WTC11 (cell line): ENCODE measurements around the gene KLHDC8A.

Experiments
- FOXJ3 ChIP-seq: sonication (generic); formaldehyde crosslinking; IDR thresholded peaks from 2 replicates; pipeline ENCODE4 v1.9.0; 2021; ENCODE audit warnings: missing genetic modification reagents, mild to moderate bottlenecking, borderline replicate concordance
- NR2C2 ChIP-seq: sonication (generic); formaldehyde crosslinking; IDR thresholded peaks from 2 replicates; pipeline ENCODE4 v1.8.0; 2022; ENCODE audit warnings: mild to moderate bottlenecking, missing genetic modification reagents
- NR3C1 ChIP-seq: sonication (generic); formaldehyde crosslinking; conservative IDR thresholded peaks from 2 replicates; pipeline ENCODE4 v1.8.1; 2023; ENCODE audit warnings: low read depth, mild to moderate bottlenecking, missing genetic modification reagents
- RELA ChIP-seq: sonication (generic); formaldehyde crosslinking; IDR thresholded peaks from 2 replicates; pipeline ENCODE4 v1.8.1; 2022; ENCODE audit warnings: missing genetic modification reagents, mild to moderate bottlenecking, borderline replicate concordance
- SMAD3 ChIP-seq: sonication (generic); formaldehyde crosslinking; IDR thresholded peaks from 2 replicates; pipeline ENCODE4 v1.8.0; 2022; ENCODE audit warnings: missing genetic modification reagents, mild to moderate bottlenecking, borderline replicate concordance
- SP1 ChIP-seq: sonication (generic); formaldehyde crosslinking; conservative IDR thresholded peaks from 2 replicates; pipeline ENCODE4 v1.8.1; 2022; ENCODE audit warnings: missing genetic modification reagents
- ZNF317 ChIP-seq: sonication (generic); formaldehyde crosslinking; IDR thresholded peaks from 2 replicates; pipeline ENCODE4 v1.8.1; 2023; ENCODE audit warnings: low read depth, mild to moderate bottlenecking, moderate library complexity, missing genetic modification reagents, borderline replicate concordance
- TF ChIP-seq, protein P1 (sequence below): fragments of 200-600 bp; IDR thresholded peaks from 2 replicates; pipeline ENCODE4 v1.8.0; 2022; ENCODE audit warnings: antibody characterized with exemption
- TF ChIP-seq, protein P2 (sequence below): sonication (generic); formaldehyde crosslinking; IDR thresholded peaks from 2 replicates; pipeline ENCODE4 v1.8.0; 2022; ENCODE audit warnings: mild to moderate bottlenecking, missing genetic modification reagents
- TF ChIP-seq, protein P3 (sequence below): sonication (generic); formaldehyde crosslinking; IDR thresholded peaks from 2 replicates; pipeline ENCODE4 v1.8.1; 2023; ENCODE audit warnings: mild to moderate bottlenecking, missing genetic modification reagents, moderate library complexity
- TF ChIP-seq, protein P4 (sequence below): sonication (generic); formaldehyde crosslinking; IDR thresholded peaks from 2 replicates; pipeline ENCODE4 v1.8.0; 2022; ENCODE audit warnings: mild to moderate bottlenecking, missing genetic modification reagents
- TF ChIP-seq, protein P5 (sequence below): sonication (generic); formaldehyde crosslinking; IDR thresholded peaks from 2 replicates; pipeline ENCODE4 v1.8.1; 2023; ENCODE audit warnings: mild to moderate bottlenecking, moderate library complexity, missing genetic modification reagents
- TF ChIP-seq, protein P6 (sequence below): sonication (generic); formaldehyde crosslinking; IDR thresholded peaks from 2 replicates; pipeline ENCODE4 v1.8.1; 2022; ENCODE audit warnings: missing genetic modification reagents, borderline replicate concordance

DNA sequence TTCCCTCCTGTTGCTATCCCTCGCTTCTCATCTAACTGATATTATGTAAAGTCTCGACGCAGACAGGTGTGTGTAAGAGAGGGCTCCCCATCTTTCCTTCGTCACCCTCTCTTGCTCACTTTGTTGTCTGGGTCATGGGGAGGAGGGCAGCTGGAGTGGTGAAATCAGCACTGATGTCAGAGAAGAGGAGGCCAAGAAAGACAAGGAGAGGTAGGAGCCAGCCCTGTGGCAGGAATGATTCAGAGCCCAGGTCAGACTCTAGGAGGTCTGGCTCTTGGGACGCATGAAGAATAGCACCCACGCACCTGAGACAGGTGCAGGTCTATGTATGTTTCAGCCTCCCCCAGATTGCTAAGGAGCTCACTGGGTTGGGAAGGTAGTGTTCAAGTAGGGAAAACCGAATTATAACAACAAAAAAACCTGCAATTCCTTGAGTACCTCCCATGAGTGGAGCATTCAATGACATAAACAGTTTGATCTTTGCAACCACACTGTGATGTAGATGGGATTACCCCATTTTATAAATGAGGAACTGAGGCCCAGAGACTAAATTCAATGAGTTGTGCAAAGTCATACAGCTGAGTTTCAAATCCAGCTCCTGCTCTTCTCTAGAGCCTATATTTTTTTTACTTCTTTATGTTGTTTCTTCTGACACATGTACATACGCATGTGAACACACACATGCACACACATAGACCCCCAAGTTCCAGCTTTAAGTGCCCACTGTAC is 45.6 kb downstream of the KLHDC8A start:
- no peak for TF ChIP-seq FOXJ3 (CRISPR knock-in tag)
- no peak for TF ChIP-seq ZNF317 (CRISPR knock-in tag)
- TF ChIP-seq NR2C2 (CRISPR knock-in tag) = no peak
- TF ChIP-seq, protein P1, sequence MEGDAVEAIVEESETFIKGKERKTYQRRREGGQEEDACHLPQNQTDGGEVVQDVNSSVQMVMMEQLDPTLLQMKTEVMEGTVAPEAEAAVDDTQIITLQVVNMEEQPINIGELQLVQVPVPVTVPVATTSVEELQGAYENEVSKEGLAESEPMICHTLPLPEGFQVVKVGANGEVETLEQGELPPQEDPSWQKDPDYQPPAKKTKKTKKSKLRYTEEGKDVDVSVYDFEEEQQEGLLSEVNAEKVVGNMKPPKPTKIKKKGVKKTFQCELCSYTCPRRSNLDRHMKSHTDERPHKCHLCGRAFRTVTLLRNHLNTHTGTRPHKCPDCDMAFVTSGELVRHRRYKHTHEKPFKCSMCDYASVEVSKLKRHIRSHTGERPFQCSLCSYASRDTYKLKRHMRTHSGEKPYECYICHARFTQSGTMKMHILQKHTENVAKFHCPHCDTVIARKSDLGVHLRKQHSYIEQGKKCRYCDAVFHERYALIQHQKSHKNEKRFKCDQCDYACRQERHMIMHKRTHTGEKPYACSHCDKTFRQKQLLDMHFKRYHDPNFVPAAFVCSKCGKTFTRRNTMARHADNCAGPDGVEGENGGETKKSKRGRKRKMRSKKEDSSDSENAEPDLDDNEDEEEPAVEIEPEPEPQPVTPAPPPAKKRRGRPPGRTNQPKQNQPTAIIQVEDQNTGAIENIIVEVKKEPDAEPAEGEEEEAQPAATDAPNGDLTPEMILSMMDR = no peak
- TF ChIP-seq NR3C1 (CRISPR knock-in tag) = no peak
- no peak for TF ChIP-seq RELA (CRISPR knock-in tag)
- TF ChIP-seq, protein P2, sequence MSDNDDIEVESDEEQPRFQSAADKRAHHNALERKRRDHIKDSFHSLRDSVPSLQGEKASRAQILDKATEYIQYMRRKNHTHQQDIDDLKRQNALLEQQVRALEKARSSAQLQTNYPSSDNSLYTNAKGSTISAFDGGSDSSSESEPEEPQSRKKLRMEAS (CRISPR knock-in tag) = no peak
- TF ChIP-seq, protein P3, sequence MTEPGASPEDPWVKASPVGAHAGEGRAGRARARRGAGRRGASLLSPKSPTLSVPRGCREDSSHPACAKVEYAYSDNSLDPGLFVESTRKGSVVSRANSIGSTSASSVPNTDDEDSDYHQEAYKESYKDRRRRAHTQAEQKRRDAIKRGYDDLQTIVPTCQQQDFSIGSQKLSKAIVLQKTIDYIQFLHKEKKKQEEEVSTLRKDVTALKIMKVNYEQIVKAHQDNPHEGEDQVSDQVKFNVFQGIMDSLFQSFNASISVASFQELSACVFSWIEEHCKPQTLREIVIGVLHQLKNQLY (CRISPR knock-in tag) = no peak
- TF ChIP-seq SMAD3 (CRISPR knock-in tag) = no peak
- TF ChIP-seq, protein P4, sequence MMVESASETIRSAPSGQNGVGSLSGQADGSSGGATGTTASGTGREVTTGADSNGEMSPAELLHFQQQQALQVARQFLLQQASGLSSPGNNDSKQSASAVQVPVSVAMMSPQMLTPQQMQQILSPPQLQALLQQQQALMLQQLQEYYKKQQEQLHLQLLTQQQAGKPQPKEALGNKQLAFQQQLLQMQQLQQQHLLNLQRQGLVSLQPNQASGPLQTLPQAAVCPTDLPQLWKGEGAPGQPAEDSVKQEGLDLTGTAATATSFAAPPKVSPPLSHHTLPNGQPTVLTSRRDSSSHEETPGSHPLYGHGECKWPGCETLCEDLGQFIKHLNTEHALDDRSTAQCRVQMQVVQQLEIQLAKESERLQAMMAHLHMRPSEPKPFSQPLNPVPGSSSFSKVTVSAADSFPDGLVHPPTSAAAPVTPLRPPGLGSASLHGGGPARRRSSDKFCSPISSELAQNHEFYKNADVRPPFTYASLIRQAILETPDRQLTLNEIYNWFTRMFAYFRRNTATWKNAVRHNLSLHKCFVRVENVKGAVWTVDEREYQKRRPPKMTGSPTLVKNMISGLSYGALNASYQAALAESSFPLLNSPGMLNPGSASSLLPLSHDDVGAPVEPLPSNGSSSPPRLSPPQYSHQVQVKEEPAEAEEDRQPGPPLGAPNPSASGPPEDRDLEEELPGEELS (CRISPR knock-in tag) = no peak
- TF ChIP-seq, protein P5, sequence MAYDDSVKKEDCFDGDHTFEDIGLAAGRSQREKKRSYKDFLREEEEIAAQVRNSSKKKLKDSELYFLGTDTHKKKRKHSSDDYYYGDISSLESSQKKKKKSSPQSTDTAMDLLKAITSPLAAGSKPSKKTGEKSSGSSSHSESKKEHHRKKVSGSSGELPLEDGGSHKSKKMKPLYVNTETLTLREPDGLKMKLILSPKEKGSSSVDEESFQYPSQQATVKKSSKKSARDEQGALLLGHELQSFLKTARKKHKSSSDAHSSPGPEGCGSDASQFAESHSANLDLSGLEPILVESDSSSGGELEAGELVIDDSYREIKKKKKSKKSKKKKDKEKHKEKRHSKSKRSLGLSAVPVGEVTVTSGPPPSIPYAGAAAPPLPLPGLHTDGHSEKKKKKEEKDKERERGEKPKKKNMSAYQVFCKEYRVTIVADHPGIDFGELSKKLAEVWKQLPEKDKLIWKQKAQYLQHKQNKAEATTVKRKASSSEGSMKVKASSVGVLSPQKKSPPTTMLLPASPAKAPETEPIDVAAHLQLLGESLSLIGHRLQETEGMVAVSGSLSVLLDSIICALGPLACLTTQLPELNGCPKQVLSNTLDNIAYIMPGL (CRISPR knock-in tag) = no peak
- TF ChIP-seq, protein P6, sequence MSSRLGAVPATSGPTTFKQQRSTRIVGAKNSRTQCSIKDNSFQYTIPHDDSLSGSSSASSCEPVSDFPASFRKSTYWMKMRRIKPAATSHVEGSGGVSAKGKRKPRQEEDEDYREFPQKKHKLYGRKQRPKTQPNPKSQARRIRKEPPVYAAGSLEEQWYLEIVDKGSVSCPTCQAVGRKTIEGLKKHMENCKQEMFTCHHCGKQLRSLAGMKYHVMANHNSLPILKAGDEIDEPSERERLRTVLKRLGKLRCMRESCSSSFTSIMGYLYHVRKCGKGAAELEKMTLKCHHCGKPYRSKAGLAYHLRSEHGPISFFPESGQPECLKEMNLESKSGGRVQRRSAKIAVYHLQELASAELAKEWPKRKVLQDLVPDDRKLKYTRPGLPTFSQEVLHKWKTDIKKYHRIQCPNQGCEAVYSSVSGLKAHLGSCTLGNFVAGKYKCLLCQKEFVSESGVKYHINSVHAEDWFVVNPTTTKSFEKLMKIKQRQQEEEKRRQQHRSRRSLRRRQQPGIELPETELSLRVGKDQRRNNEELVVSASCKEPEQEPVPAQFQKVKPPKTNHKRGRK = no peak
- no peak for TF ChIP-seq SP1 (CRISPR knock-in tag)
